ENCODE measurements around the gene OR6M1. TPM values are rescaled to one million over a fixed set of nuclear protein-coding genes. Genes with fewer than 3 reads are reported as not detected.

OR6M1 gene
- total and polyA plus RNA-seq, 2 of the 4 experiments (the other 2 are of a cell fraction), result not detected

DNA sequence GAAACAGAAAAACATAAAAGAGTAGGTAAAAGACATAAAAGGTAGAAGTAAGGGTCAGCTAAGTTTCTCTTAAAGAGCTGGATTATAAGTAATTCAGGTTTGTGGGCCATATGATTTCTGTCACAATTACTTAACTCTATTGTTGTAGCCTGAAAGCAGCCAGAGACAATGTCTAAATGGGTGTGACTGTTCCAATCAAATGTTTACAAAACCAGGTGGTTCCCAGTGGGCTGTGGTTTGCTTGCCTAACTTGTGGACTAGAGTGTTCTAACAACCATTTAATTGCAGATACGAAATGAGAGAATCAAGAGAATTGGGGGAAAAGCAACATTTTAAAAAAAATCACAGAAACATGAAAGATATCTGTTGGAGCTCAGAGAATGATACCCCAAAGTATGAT is 22.6 kb downstream of the OR6M1 start:
- no peak overlapping the region for H3K56ac ChIP-seq (ENCODE audit: extremely low read depth, insufficient read depth, low read length)
- no peak overlapping the region for H4K5ac ChIP-seq (ENCODE audit: low read depth, low read length)
- H4K8ac ChIP-seq (ENCODE audit: low read depth in 2 of 2, low read length in 2 of 2), result no peak overlapping the region
- intact Hi-C loops (cut with micrococcal nuclease) (loop anchor here (10.0 kb wide), 1 partner anchor 271 kb away; no protein-coding TSS in a partner anchor), dilution Hi-C loops (cut with HindIII; ENCODE audit: low sequenced_read_pairs, unreplicated experiment) (no loop called here), in situ Hi-C loops (cut with MboI; ENCODE audit: low sequenced_read_pairs) (no loop called here)
- no peak overlapping the region for H2BK15ac ChIP-seq (ENCODE audit: low read depth, low read length)
- no peak overlapping the region for H2BK120ac ChIP-seq (ENCODE audit: low read depth, low read length)
- WGBS, 2 experiments (ENCODE audit: extremely low coverage in 2 of 2, insufficient read length in 1 of 2), result no CpG with 5 or more reads among the region's 1 CpG
- no peak overlapping the region for H3K18ac ChIP-seq (ENCODE audit: low read depth, low read length)
- no peak overlapping the region for H3K4ac ChIP-seq (ENCODE audit: low read depth, low read length)
- no peak overlapping the region for H3K4me3 ChIP-seq (ENCODE audit: insufficient read depth, low read depth, low read length)
- H2BK5ac ChIP-seq (ENCODE audit: low read depth, low read length, poor library complexity, severe bottlenecking), result no peak overlapping the region
- no peak overlapping the region for H3K23ac ChIP-seq (ENCODE audit: low read depth, low read length)
- no peaks in the 10 kb centered on the region for H3K36me3 ChIP-seq (ENCODE audit: control insufficient read depth, insufficient read depth, low read length)
- H3K14ac ChIP-seq (replicated peaks; ENCODE audit: low read depth, low read length), result no peak overlapping the region
- no peak overlapping the region for H3K9ac ChIP-seq (ENCODE audit: low read depth, low read length)
- no peaks in the 10 kb centered on the region; the same call in 1 of the 2 replicates for H3K27me3 ChIP-seq (ENCODE audit: control insufficient read depth, insufficient read depth, low read length)
- DNase-seq (no peak), ATAC-seq (ENCODE audit: low read depth) (no peak)
- no peaks in the 10 kb centered on the region for H3K9me1 ChIP-seq (ENCODE audit: insufficient read depth, low read length)
- H2AK5ac ChIP-seq (ENCODE audit: low read depth, low read length), result no peak overlapping the region
- H4K20me1 ChIP-seq (ENCODE audit: insufficient read depth, low read length), result no peaks in the 10 kb centered on the region
- no peak overlapping the region for H2AK9ac ChIP-seq (replicated peaks; ENCODE audit: low read depth, low read length, poor library complexity)
- H3K4me1 ChIP-seq (ENCODE audit: control insufficient read depth, insufficient read depth, low read length), result no peaks in the 10 kb centered on the region
- no peak overlapping the region for H4K91ac ChIP-seq (ENCODE audit: insufficient read depth, low read depth, low read length)
- no peak overlapping the region for H2BK20ac ChIP-seq (ENCODE audit: low read depth, low read length)
- H3K27ac ChIP-seq (ENCODE audit: insufficient read depth, low read length), result no peak overlapping the region
- no peak for TF ChIP-seq RCOR1 (IDR thresholded peaks at IDR 0.05; ENCODE audit: insufficient replicate concordance, low read length)
- no peak for TF ChIP-seq NFE2L2 (IDR thresholded peaks at IDR 0.05; ENCODE audit: low read depth, low read length)
- no peak for TF ChIP-seq USF2 (IDR thresholded peaks at IDR 0.05; ENCODE audit: low read depth, low read length)
- TF ChIP-seq, protein P1, sequence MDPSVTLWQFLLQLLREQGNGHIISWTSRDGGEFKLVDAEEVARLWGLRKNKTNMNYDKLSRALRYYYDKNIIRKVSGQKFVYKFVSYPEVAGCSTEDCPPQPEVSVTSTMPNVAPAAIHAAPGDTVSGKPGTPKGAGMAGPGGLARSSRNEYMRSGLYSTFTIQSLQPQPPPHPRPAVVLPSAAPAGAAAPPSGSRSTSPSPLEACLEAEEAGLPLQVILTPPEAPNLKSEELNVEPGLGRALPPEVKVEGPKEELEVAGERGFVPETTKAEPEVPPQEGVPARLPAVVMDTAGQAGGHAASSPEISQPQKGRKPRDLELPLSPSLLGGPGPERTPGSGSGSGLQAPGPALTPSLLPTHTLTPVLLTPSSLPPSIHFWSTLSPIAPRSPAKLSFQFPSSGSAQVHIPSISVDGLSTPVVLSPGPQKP (IDR thresholded peaks at IDR 0.05; ENCODE audit: borderline replicate concordance, low read depth, low read length), result no peak
- no peak for TF ChIP-seq SMC3 (IDR thresholded peaks at IDR 0.05; ENCODE audit: low read depth, low read length)
- no peak for TF ChIP-seq BHLHE40 (IDR thresholded peaks at IDR 0.05; ENCODE audit: low read depth, low read length)
- H3K79me1 ChIP-seq (ENCODE audit: low read depth in 1 of 2, low read length in 2 of 2), result no peaks in the 10 kb centered on the region
- H3K4me2 ChIP-seq (ENCODE audit: low read depth, low read length), result no peak overlapping the region
- BruUV-seq (replicated peaks), result no TSS peak
- no peaks in the 10 kb centered on the region for H3K9me3 ChIP-seq (ENCODE audit: control insufficient read depth, insufficient read depth, low read length)
- ChIA-PET POLR2A (ENCODE audit: unreplicated experiment) (no interaction called here), CTCF (no interaction called here)
- no peak overlapping the region for H2AFZ ChIP-seq (replicated peaks; ENCODE audit: low read length, poor library complexity)
